Tibial nerve (tissue), 4 donors: ENCODE data around the gene NTM. TPM values are rescaled to one million over a fixed set of nuclear protein-coding genes. Genes with fewer than 3 reads are reported as not detected.

Experiments
- DNase-seq, 2 donors: peaks; one replicate each; pipeline ENCODE4 v3.0.0-alpha.2; 2019; ENCODE audit warnings: low spot score in 2 of 2
- H3K27ac ChIP-seq, 4 donors: fragments of 200-600 bp; sonication (generic) in 3 of 4; one replicate each; pipeline ENCODE4 v1.5.1; 2017 to 2019; ENCODE audit warnings: mild to moderate bottlenecking in 1 of 4
- H3K27me3 ChIP-seq, 2 donors: fragments of 200-600 bp; sonication (generic) in 1 of 2; one replicate each; pipeline versions ENCODE4 v1.5.1 to v1.6.0; 2017 to 2019
- H3K36me3 ChIP-seq, 3 donors: fragments of 200-600 bp; sonication (generic); one replicate each; pipeline ENCODE4 v1.5.1; 2018 to 2019
- H3K4me1 ChIP-seq, 4 donors: fragments of 200-600 bp; sonication (generic) in 3 of 4; one replicate each; pipeline ENCODE4 v1.5.1; 2017 to 2019
- H3K4me3 ChIP-seq, 4 donors: fragments of 200-600 bp; sonication (generic) in 3 of 4; one replicate each; pipeline ENCODE4 v1.5.1; 2017 to 2019; ENCODE audit warnings: mild to moderate bottlenecking in 1 of 4, moderate library complexity in 1 of 4
- H3K9me3 ChIP-seq, 4 donors: fragments of 200-600 bp; sonication (generic) in 3 of 4; one replicate each; pipeline ENCODE4 v1.5.1; 2017 to 2019
- CTCF ChIP-seq, 5 experiments: fragments of 200-600 bp in 3 of 5; fragments of 450-650 bp in 2 of 5; sonication (generic) in 3 of 5; IDR thresholded peaks; one replicate each; pipeline ENCODE4 v1.5.1; 2016 to 2019; ENCODE audit warnings: antibody characterized with exemption in 5 of 5, mild to moderate bottlenecking in 3 of 5, moderate library complexity in 2 of 5
- EP300 ChIP-seq, 2 donors: sonication (generic); formaldehyde crosslinking; IDR thresholded peaks; one replicate each; pipeline ENCODE4 v1.6.1; 2017; ENCODE audit warnings: antibody characterized with exemption in 2 of 2, mild to moderate bottlenecking in 1 of 2
- POLR2A ChIP-seq, 2 donors: fragments of 450-650 bp; IDR thresholded peaks; one replicate each; pipeline ENCODE4 v1.6.1; 2017; ENCODE audit warnings: antibody characterized with exemption in 2 of 2, mild to moderate bottlenecking in 2 of 2, moderate library complexity in 2 of 2
- WGBS, 2 donors: methylation state at CpG; one replicate each; pipeline ENCODE4 v1.1.5; 2018; 5-methylcytosine and 5-hydroxymethylcytosine counted together
- total RNA-seq, 4 donors: library from RNA; depleted of rRNA; stranded (reverse); fragments of >200 nt; gene quantifications; one replicate each; pipeline ENCODE4 v1.1.0, GENCODE V29; 2016

NTM gene
- total RNA-seq, 4 donors from 2014 or later = 3.7 to 11.4 (median 10.8) TPM

GRCh38 chr11:132026746-132027145 lies 656.3 kb downstream of the NTM start:
- Histone ChIP-seq H3K9me3 (no peaks in the 10 kb centered on the region), H3K4me1 (no peaks in the 10 kb centered on the region), H3K4me3 (no peak overlapping the region), H3K27ac (no peak overlapping the region), H3K27me3 (no peaks in the 10 kb centered on the region), H3K36me3 (no peaks in the 10 kb centered on the region)
- 75 to 85% methylated on average over 3 of the region's 3 CpGs for WGBS, 2 donors
- TF ChIP-seq CTCF (IDR thresholded peaks at IDR 0.05) = no peak
- DNase-seq = no peak

- WGBS, 2 donors = 90% methylated on average over 4 of the region's 4 CpGs
- no peak overlapping the region for H3K4me3 ChIP-seq
- H3K9me3 ChIP-seq = no peaks in the 10 kb centered on the region
- no peaks in the 10 kb centered on the region for H3K36me3 ChIP-seq
- no peaks in the 10 kb centered on the region for H3K27me3 ChIP-seq
- no peak overlapping the region for H3K27ac ChIP-seq
- no peaks in the 10 kb centered on the region for H3K4me1 ChIP-seq
- no peak for DNase-seq
- TF ChIP-seq CTCF (IDR thresholded peaks at IDR 0.05) = peak; percentile 21 to 51 (median 49)
- TF ChIP-seq POLR2A (IDR thresholded peaks at IDR 0.05) = no peak
Measured at GRCh38 chr11:132028380-132029240, 658.2 kb downstream of the NTM start.

GRCh38 chr11:132030896-132031295 lies 660.5 kb downstream of the NTM start:
- H3K27me3 ChIP-seq = no peaks in the 10 kb centered on the region
- no peaks in the 10 kb centered on the region for H3K4me1 ChIP-seq
- no peak for DNase-seq
- H3K27ac ChIP-seq = no peak overlapping the region
- H3K36me3 ChIP-seq = no peaks in the 10 kb centered on the region
- H3K9me3 ChIP-seq = no peaks in the 10 kb centered on the region
- H3K4me3 ChIP-seq = no peak overlapping the region
- TF ChIP-seq EP300 (IDR thresholded peaks at IDR 0.05) = no peak
- no peak for TF ChIP-seq CTCF (IDR thresholded peaks at IDR 0.05)
- TF ChIP-seq POLR2A (IDR thresholded peaks at IDR 0.05) = no peak
- WGBS, 2 donors = 71 to 72% methylated on average over 3 of the region's 3 CpGs

- H3K4me1 ChIP-seq = no peaks in the 10 kb centered on the region
- H3K36me3 ChIP-seq = no peaks in the 10 kb centered on the region
- H3K9me3 ChIP-seq = no peaks in the 10 kb centered on the region
- WGBS, 2 donors = 64 to 72% methylated on average over 2 of the region's 2 CpGs
- no peak overlapping the region for H3K4me3 ChIP-seq
- TF ChIP-seq CTCF (IDR thresholded peaks at IDR 0.05) (no peak), EP300 (IDR thresholded peaks at IDR 0.05) (no peak), POLR2A (IDR thresholded peaks at IDR 0.05) (no peak)
- no peak for DNase-seq
- no peaks in the 10 kb centered on the region for H3K27me3 ChIP-seq
- H3K27ac ChIP-seq = no peak overlapping the region
Measured at GRCh38 chr11:132032555-132032954, 662.1 kb downstream of the NTM start.

GRCh38 chr11:132033051-132033450 lies 662.6 kb downstream of the NTM start:
- Histone ChIP-seq H3K4me1 (no peaks in the 10 kb centered on the region), H3K9me3 (no peaks in the 10 kb centered on the region), H3K27me3 (no peaks in the 10 kb centered on the region), H3K4me3 (no peak overlapping the region), H3K36me3 (no peaks in the 10 kb centered on the region), H3K27ac (no peak overlapping the region)
- TF ChIP-seq POLR2A (IDR thresholded peaks at IDR 0.05) = no peak
- no peak for TF ChIP-seq CTCF (IDR thresholded peaks at IDR 0.05)
- DNase-seq = no peak
- 73 to 75% methylated on average over 4 of the region's 4 CpGs for WGBS, 2 donors
